A375 (cell line): ENCODE measurements around the gene STXBP6. TPM values are rescaled to one million over a fixed set of nuclear protein-coding genes. Genes with fewer than 3 reads are reported as not detected.

Source experiments
- total RNA-seq: library from RNA; depleted of rRNA; stranded (reverse); fragments of >200 nt; shearing (Covaris generic); gene quantifications from 2 replicates; pipeline ENCODE4 v1.2.3, GENCODE V29; 2014; rRNA removed

STXBP6 gene
- 0.72 and 1.4 TPM in 2 replicates for total RNA-seq

DNA sequence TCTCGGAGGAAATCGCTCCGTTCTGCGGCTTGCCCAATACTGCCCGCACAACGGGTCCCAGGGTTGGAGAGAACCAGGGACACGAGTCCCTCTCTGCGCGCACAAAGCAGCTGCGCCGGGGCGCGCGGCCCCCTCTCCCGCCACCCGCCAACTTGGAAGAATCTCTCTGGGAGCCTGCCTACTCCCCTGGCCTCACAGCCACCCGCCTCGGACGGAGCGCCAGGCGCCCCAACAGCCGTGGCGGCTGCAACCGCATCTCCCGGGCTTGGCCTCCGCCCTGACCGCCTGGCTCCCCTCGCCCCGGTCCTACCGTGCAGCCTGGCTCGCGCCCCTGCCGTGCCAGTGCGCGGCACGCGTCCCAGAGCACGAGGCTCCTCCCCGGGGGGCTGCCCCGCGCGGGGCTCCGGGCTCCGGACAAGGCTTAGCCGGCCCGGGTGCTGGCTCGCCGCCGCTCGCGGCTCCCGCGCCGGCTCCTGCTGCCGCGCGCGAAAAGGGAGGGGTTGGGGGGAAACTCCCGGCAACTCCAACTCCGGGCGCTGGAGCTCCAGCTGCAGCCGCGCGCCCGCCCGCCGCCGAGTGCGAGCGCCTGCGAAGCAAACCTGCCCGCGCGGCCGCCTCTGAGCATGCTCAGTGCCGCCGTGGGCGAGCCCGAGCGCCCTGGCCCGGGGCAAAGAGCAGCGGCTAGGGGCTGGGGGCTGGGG, at the start of gene STXBP6:
TSS of gene STXBP6 (minus strand) at position 580 of the 701 bp plus-strand sequence. CDS start 75,329 bp downstream, outside the sequence.

